Smooth muscle cell (in vitro differentiated cells): ENCODE measurements around the gene MS4A15. TPM values are rescaled to one million over a fixed set of nuclear protein-coding genes. Genes with fewer than 3 reads are reported as not detected.

Experiments
- DNase-seq: peaks from one replicate; lab custom pipeline; 2025; ENCODE audit not compliant: unreplicated experiment; lab: John Stamatoyannopoulos, UW
- H2AFZ ChIP-seq: fragments of 200-600 bp; sonication (generic); 2 replicates; pipeline ENCODE4 v1.6.0; 2016; ENCODE audit warnings: antibody characterized with exemption, low read depth, mild to moderate bottlenecking
- H3F3A ChIP-seq: fragments of 200-600 bp; sonication (generic); 2 replicates; pipeline ENCODE4 v1.6.0; 2017; ENCODE audit warnings: antibody characterized with exemption, low read depth
- H3K27ac ChIP-seq: fragments of 200-600 bp; sonication (generic); 2 replicates; pipeline ENCODE4 v1.5.1; 2016; ENCODE audit warnings: low read depth, mild to moderate bottlenecking
- H3K27me3 ChIP-seq: fragments of 200-600 bp; sonication (generic); 2 replicates; pipeline ENCODE4 v1.6.1; 2016; ENCODE audit warnings: low read depth, mild to moderate bottlenecking
- H3K36me3 ChIP-seq: fragments of 200-600 bp; sonication (generic); 2 replicates; pipeline ENCODE4 v1.5.1; 2016; ENCODE audit warnings: low read depth
- H3K4me1 ChIP-seq: fragments of 200-600 bp; sonication (generic); 2 replicates; pipeline ENCODE4 v1.5.1; 2016; ENCODE audit warnings: low read depth
- H3K4me2 ChIP-seq: fragments of 200-600 bp; sonication (generic); 2 replicates; pipeline ENCODE4 v1.6.0; 2016; ENCODE audit warnings: mild to moderate bottlenecking
- H3K4me3 ChIP-seq: fragments of 200-600 bp; sonication (generic); 2 replicates; pipeline ENCODE4 v1.5.1; 2016; ENCODE audit warnings: mild to moderate bottlenecking
- H3K79me2 ChIP-seq: fragments of 200-600 bp; sonication (generic); 2 replicates; pipeline ENCODE4 v1.6.0; 2016; ENCODE audit warnings: low read depth, mild to moderate bottlenecking
- H3K9ac ChIP-seq: fragments of 200-600 bp; sonication (generic); 2 replicates; pipeline ENCODE4 v1.6.0; 2016; ENCODE audit warnings: low read depth
- H3K9me3 ChIP-seq: fragments of 200-600 bp; sonication (generic); replicated peaks from 2 replicates; pipeline ENCODE4 v1.5.1; 2016; ENCODE audit warnings: low read depth
- H4K20me1 ChIP-seq: fragments of 200-600 bp; sonication (generic); 2 replicates; pipeline ENCODE4 v1.6.0; 2016; ENCODE audit warnings: low read depth
- WGBS: methylation state at CpG from one replicate; pipeline ENCODE4 v1.1.7; 2016; ENCODE audit warnings: low lambda C conversion rate; 5-methylcytosine and 5-hydroxymethylcytosine counted together
- polyA plus RNA-seq: library from polyadenylated mRNA; unstranded; fragments of >200 nt; fragmentation: Nextera tagmentation; extraction: Ambion mirVana; gene quantifications from 2 replicates; pipeline ENCODE4 v1.2.1, GENCODE V29; 2016
- total RNA-seq: library from RNA; depleted of rRNA; stranded (reverse); fragments of >200 nt; gene quantifications from 2 replicates; pipeline ENCODE4 v1.2.3, GENCODE V29; 2014
- TF ChIP-seq, protein P1 (sequence below): fragments of 200-600 bp; sonication (generic); IDR thresholded peaks from 2 replicates; pipeline ENCODE4 v1.5.1; 2017; ENCODE audit warnings: borderline replicate concordance, mild to moderate bottlenecking, antibody characterized with exemption; ENCODE audit not compliant: insufficient read depth, poor library complexity, severe bottlenecking

Gene MS4A15
- total and polyA plus RNA-seq, 2 experiments from 2014 or later: not detected

DNA sequence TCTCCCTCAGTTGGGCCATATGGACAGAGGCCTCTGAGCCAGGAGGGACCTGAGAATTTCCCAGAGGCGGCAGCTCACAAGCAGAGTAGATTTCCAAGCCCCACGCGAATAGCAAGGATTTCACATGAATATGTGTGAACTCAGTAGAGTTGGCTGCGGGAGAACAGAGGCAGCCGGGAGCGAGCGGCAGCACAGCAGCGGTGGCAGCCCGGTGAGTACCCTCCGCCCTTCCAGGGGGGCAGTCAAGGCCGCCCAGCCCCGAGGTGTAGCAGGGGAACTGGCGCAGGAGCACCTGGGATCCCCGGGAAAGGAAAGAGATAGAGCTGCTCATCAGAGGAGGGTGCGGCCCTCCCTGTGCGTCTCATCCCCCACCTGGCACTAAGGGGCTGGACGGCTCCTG lies 8.4 kb upstream of the MS4A15 start:
- H2AFZ ChIP-seq: no peak overlapping the region
- H3K9ac ChIP-seq: no peak overlapping the region
- H3K9me3 ChIP-seq: no peaks in the 10 kb centered on the region
- 90% methylated on average over 17 of the region's 17 CpGs for WGBS
- no peaks in the 10 kb centered on the region for H3K79me2 ChIP-seq
- H3F3A ChIP-seq: no peaks in the 10 kb centered on the region
- H3K4me2 ChIP-seq: no peak overlapping the region
- TF ChIP-seq, protein P1, sequence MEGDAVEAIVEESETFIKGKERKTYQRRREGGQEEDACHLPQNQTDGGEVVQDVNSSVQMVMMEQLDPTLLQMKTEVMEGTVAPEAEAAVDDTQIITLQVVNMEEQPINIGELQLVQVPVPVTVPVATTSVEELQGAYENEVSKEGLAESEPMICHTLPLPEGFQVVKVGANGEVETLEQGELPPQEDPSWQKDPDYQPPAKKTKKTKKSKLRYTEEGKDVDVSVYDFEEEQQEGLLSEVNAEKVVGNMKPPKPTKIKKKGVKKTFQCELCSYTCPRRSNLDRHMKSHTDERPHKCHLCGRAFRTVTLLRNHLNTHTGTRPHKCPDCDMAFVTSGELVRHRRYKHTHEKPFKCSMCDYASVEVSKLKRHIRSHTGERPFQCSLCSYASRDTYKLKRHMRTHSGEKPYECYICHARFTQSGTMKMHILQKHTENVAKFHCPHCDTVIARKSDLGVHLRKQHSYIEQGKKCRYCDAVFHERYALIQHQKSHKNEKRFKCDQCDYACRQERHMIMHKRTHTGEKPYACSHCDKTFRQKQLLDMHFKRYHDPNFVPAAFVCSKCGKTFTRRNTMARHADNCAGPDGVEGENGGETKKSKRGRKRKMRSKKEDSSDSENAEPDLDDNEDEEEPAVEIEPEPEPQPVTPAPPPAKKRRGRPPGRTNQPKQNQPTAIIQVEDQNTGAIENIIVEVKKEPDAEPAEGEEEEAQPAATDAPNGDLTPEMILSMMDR: no peak
- H3K4me1 ChIP-seq: no peaks in the 10 kb centered on the region
- peaks cover 3% of the 10 kb centered on the region for H3K27me3 ChIP-seq
- no peak overlapping the region for H3K27ac ChIP-seq
- H4K20me1 ChIP-seq: no peaks in the 10 kb centered on the region
- no peak overlapping the region for H3K4me3 ChIP-seq
- no peaks in the 10 kb centered on the region for H3K36me3 ChIP-seq
- no peak for DNase-seq

- H3K4me3 ChIP-seq: no peak overlapping the region
- H4K20me1 ChIP-seq: no peaks in the 10 kb centered on the region
- H3K4me2 ChIP-seq: no peak overlapping the region
- peaks cover 3% of the 10 kb centered on the region for H3K27me3 ChIP-seq
- 83% methylated on average over 8 of the region's 8 CpGs for WGBS
- H3K36me3 ChIP-seq: no peaks in the 10 kb centered on the region
- no peaks in the 10 kb centered on the region for H3K79me2 ChIP-seq
- no peaks in the 10 kb centered on the region for H3K4me1 ChIP-seq
- TF ChIP-seq, protein P1: no peak
- no peak for DNase-seq
- no peaks in the 10 kb centered on the region for H3F3A ChIP-seq
- no peaks in the 10 kb centered on the region for H3K9me3 ChIP-seq
- no peak overlapping the region for H3K27ac ChIP-seq
- no peak overlapping the region for H2AFZ ChIP-seq
- no peak overlapping the region for H3K9ac ChIP-seq
Observed at GRCh38 chr11:60748821-60749220, 7.8 kb upstream of the MS4A15 start.

- H3K9me3 ChIP-seq: no peaks in the 10 kb centered on the region
- H3F3A ChIP-seq: no peaks in the 10 kb centered on the region
- no peaks in the 10 kb centered on the region for H3K79me2 ChIP-seq
- H3K27me3 ChIP-seq: peaks cover 3% of the 10 kb centered on the region
- no peaks in the 10 kb centered on the region for H4K20me1 ChIP-seq
- no peak overlapping the region for H3K4me3 ChIP-seq
- H3K4me1 ChIP-seq: no peaks in the 10 kb centered on the region
- no peak overlapping the region for H3K4me2 ChIP-seq
- TF ChIP-seq, protein P1: no peak
- H3K27ac ChIP-seq: no peak overlapping the region
- 75% methylated on average over 3 of the region's 3 CpGs for WGBS
- no peak for DNase-seq
- no peaks in the 10 kb centered on the region for H3K36me3 ChIP-seq
- H2AFZ ChIP-seq: no peak overlapping the region
- H3K9ac ChIP-seq: no peak overlapping the region
Observed at GRCh38 chr11:60750911-60751310, 5.8 kb upstream of the MS4A15 start.

GRCh38 chr11:60753309-60753708 lies 3.4 kb upstream of the MS4A15 start:
- no peak overlapping the region for H3K4me3 ChIP-seq
- H3K4me1 ChIP-seq: no peaks in the 10 kb centered on the region
- H2AFZ ChIP-seq: no peak overlapping the region
- peaks cover 3% of the 10 kb centered on the region for H3K27me3 ChIP-seq
- no peaks in the 10 kb centered on the region for H3K9me3 ChIP-seq
- no peaks in the 10 kb centered on the region for H3K36me3 ChIP-seq
- no peak overlapping the region for H3K4me2 ChIP-seq
- TF ChIP-seq, protein P1: no peak
- DNase-seq: no peak
- H3K79me2 ChIP-seq: no peaks in the 10 kb centered on the region
- no peaks in the 10 kb centered on the region for H3F3A ChIP-seq
- H4K20me1 ChIP-seq: no peaks in the 10 kb centered on the region
- H3K9ac ChIP-seq: no peak overlapping the region
- no peak overlapping the region for H3K27ac ChIP-seq
- 77% methylated on average over 4 of the region's 4 CpGs for WGBS
